Keratinocyte (primary cell): Measurements from ENCODE around the gene BRI3BP.

Source experiments
- CTCF ChIP-seq, 3 experiments: IDR thresholded peaks in 1 of 3; conservative IDR thresholded peaks in 1 of 3; optimal IDR thresholded peaks in 1 of 3; 2 replicates in 2 of 3; 3 replicates in 1 of 3; pipeline versions ENCODE3 to v1.5.1; 2011; ENCODE audit warnings: low read length in 3 of 3, mild to moderate bottlenecking in 3 of 3, moderate library complexity in 2 of 3, control low read depth in 1 of 3, inconsistent platforms in 1 of 3; ENCODE audit not compliant: insufficient read depth in 2 of 3; ENCODE audit errors: extremely low read depth in 1 of 3
- EZH2 ChIP-seq: IDR thresholded peaks from one replicate; pipeline ENCODE4 v1.6.1; 2012; ENCODE audit warnings: inconsistent platforms, mild to moderate bottlenecking, low read length, moderate library complexity

- TF ChIP-seq CTCF (optimal IDR thresholded peaks at IDR 0.05 in 1 of 3, IDR thresholded peaks at IDR 0.05 in 1 of 3, conservative IDR thresholded peaks at IDR 0.05 in 1 of 3; ENCODE audit: extremely low read depth in 1 of 3, insufficient read depth in 2 of 3, low read length in 3 of 3) (no peak), EZH2 (no peak)
These were observed 34.7 kb downstream of the BRI3BP start for GRCh38 chr12:125028106-125028505.
